Measurements from ENCODE around the gene PDE6C.

DNA sequence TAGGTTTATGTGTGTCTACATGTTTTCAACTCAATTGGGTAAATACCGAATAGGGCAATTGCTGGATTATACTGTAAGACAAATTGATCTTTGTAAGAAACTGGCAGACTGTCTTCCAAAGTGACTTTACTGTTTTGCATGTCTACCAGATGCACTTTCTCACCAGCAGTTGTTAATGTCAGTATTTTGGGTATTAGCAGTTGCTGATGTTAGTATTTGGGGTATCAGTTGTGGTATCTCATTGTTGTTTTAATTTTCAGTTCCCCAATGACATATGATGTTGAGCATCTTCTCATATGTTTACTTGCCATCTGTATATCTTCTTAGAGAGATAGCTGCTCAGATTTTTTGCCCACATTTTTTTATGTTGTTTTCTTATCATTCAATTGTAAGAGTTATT is 10.6 kb downstream of the PDE6C start:
- TF ChIP-seq, protein P1, sequence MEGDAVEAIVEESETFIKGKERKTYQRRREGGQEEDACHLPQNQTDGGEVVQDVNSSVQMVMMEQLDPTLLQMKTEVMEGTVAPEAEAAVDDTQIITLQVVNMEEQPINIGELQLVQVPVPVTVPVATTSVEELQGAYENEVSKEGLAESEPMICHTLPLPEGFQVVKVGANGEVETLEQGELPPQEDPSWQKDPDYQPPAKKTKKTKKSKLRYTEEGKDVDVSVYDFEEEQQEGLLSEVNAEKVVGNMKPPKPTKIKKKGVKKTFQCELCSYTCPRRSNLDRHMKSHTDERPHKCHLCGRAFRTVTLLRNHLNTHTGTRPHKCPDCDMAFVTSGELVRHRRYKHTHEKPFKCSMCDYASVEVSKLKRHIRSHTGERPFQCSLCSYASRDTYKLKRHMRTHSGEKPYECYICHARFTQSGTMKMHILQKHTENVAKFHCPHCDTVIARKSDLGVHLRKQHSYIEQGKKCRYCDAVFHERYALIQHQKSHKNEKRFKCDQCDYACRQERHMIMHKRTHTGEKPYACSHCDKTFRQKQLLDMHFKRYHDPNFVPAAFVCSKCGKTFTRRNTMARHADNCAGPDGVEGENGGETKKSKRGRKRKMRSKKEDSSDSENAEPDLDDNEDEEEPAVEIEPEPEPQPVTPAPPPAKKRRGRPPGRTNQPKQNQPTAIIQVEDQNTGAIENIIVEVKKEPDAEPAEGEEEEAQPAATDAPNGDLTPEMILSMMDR (IDR thresholded peaks at IDR 0.05), result no peak
- TF ChIP-seq EZH2 (IDR thresholded peaks at IDR 0.05) (no peak), EZH2phosphoT487 (IDR thresholded peaks at IDR 0.05) (no peak)
